ENCODE measurements around the gene TMOD2.
A peak's percentile ranks its signal among the peaks of the same experiment; 100 is the strongest.

TMOD2 gene

GRCh38 chr15:51814606-51815005, 63.2 kb downstream of the TMOD2 start:
- DNase-seq (ENCODE audit: low read depth in 2 of 2), result no peak

DNA sequence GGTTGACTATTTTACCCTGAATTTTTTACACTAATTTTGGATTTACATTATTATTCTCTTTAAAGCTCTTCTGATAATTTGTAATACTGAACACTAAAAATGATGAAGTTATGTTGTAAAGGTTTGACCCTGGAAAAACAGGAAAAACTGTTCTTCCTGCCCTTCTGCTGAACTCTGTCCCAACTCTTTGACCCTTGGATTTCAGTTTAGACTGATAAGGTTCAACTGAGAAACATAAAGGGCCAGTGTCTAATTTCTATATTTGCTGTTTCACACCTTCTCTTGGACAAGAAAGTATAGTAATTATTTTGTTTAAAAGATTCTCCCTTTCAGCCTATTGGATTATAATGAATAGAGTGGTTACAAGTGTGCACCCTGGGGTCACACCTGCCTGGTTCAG, 65.2 kb downstream of the TMOD2 start:
- no peak for DNase-seq (ENCODE audit: low read depth in 2 of 2)

GRCh38 chr15:51818150-51818549, 66.8 kb downstream of the TMOD2 start:
- DNase-seq (ENCODE audit: low read depth in 2 of 2), result no peak

DNA sequence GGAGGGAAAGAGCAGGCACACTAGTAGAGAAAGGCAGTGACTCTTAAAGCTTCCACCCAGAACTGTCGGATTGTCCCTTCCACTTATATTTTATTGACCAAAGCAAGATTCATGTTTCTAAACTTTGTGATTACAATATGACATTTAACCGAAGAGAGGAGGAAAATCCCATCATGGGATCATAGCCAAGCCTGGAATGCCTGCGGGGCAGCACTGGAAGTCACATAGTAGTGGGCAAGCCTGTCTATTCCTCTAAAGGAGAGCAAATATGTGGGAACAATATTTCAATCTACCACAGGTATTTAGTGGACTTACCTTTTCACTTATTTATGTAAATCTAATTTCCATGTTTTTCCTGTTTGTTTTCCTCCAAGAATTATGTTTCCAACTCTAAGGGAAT, 74.3 kb downstream of the TMOD2 start:
- no peak for DNase-seq (ENCODE audit: low read depth in 2 of 2)

DNA sequence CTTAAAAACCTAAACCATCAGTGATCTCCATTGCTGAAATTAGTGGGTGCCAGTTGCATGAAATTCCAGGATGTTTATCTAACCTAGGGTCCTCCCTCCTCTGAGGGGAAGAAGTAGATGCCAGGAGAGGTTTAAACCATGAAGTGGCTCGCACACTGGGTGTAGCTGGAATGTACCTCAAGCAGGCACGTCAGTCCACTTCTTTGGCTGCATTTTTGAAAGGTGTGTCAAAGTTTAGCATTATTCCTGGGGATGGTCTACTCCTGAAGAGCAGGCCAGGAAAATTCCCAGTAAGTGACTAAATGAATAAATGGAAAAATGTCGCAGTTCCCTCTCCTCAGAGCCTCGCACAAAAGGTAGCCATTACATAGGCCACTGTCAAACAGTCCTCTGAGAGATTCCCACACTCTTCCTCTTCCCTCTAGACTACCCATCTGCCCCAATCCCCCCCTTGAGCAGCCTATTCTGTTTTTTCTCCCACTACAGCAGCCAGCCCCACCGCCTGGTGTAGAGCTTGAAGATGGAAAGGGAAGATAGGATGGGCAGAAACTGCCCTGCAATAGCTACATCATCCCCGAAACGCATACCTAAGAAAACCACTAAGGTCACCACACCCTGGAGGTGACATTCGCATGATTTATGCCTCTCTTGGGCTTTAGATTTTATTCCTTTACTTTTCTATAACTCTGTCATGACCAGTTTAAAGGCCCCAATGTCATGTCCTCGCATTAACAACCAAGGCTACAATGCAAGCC, 77.4 kb downstream of the TMOD2 start:
- DNase-seq (ENCODE audit: low read depth in 2 of 2), result no peak

GRCh38 chr15:51829376-51830275, 78.2 kb downstream of the TMOD2 start, which contains the start of gene TMOD3:
TSS of gene TMOD3 (plus strand) at chr15:51829653. CDS start at chr15:51862885, 33,232 bp downstream.
- peak; percentile 73 to 75 for DNase-seq (ENCODE audit: low read depth in 2 of 2)

- DNase-seq (ENCODE audit: low read depth in 2 of 2), result no peak
Measured at GRCh38 chr15:51830276-51830806, 78.9 kb downstream of the TMOD2 start.

DNA sequence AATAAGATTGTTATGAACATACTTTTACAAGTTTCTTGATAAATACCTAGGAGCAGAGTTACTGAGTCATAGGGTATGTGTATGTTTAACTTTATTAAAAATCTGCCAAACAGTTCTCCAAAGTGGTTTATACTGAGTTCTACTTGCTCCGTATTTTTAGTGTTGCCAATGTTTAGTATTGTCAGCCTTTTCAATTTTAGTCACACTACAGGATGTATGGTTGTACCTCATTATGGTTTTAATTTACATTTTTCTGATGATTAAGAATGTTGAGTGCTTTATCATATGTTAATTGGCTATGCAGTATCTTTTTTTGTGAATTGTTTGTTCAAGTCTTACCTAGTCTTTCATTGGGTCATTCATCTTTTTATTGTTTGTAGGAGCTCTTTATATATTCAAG, 82.4 kb downstream of the TMOD2 start:
- DNase-seq (ENCODE audit: low read depth in 2 of 2), result no peak

DNA sequence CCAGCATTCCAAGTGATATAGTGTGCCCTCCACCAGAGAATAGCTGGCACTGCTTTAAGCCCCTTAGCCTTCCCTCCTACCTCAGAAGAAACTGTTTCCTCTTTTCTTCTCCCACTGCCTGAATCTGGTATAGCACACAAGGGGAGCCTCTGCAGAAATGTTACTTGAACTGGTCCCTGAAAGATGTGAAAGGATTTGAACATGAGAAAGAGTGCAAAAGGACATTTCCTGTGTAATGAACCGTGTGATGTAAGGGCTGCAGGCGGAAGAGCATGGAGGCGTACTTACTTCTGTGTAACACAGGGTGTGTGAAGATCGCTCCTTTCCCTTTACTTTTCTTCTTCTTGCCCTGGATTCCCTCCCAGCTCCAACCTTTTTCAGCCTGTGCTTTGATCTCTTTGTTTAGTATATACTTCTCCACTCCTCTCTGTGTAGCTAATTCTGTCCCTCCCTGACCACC, 86.4 kb downstream of the TMOD2 start:
- DNase-seq (ENCODE audit: low read depth in 2 of 2), result no peak

DNA sequence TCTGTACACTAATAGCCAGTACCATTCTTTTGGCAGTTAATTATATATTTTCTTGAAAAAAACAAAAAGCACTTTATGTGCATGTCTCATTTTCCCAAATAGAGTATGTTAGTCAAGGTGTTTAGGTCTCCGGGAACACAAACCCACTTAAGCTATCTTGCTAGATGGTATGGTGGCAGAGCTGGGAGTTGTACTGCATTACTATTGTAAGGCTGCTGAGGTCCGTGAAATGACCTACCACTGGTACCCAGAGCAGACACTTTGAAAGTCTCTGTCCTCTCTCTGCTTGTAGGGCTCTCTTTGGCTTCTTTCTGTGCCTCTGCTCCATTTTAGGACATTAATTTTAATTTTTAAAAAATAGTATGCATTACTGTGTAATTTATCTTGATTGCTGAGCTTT, 86.9 kb downstream of the TMOD2 start:
- no peak for DNase-seq (ENCODE audit: low read depth in 2 of 2)

DNA sequence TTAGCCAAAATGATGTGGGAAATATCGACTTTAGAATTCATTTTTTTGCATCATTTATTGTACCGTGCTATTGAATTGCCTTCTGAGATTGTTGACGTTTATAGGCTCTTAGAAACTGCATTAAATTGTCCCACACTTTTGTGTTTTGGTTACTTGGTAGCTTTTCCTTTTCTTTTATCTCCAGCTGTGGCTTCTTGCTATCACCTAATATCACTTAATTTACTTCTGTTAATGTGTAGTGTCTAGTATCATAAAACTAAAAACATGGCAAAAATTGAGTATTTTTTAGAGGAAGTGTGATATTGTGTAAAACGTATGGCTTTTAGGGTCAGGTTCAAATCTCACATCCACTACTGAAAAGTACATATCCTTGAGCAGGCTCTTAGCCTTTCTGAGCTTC, 89.3 kb downstream of the TMOD2 start:
- no peak for DNase-seq (ENCODE audit: low read depth in 2 of 2)

DNA sequence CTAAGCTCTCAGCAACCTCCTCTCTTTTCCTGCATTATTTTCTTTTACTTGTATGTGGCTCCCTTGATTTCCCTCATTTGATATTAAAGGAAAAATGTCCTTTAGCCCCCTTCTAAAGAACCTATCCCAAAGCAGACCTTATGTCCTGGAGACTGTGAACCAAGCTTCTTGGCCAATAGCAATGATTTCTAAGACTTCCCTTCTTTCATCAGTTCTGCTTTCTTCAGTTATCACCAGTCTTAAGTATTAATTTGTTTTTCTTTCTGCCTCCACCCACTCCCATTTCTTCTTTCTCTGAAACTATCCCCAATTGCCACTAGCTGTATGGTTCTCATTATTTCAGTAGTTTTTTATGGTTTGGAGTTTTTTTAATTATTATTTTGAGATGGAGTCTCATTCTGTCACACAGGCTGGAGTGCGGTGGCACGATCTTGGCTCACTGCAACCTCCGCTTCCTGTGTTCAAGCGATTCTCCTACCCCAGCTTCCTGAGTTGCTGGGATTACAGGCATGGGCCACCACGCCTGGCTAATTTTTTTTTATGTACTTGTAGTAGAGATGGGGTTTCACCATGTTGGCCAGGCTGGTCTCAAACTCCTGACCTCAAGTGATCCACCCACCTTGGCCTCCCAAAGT, 90.1 kb downstream of the TMOD2 start:
- DNase-seq (ENCODE audit: low read depth in 2 of 2), result no peak

GRCh38 chr15:51842265-51842664, 90.9 kb downstream of the TMOD2 start:
- no peak for DNase-seq (ENCODE audit: low read depth in 2 of 2)

DNA sequence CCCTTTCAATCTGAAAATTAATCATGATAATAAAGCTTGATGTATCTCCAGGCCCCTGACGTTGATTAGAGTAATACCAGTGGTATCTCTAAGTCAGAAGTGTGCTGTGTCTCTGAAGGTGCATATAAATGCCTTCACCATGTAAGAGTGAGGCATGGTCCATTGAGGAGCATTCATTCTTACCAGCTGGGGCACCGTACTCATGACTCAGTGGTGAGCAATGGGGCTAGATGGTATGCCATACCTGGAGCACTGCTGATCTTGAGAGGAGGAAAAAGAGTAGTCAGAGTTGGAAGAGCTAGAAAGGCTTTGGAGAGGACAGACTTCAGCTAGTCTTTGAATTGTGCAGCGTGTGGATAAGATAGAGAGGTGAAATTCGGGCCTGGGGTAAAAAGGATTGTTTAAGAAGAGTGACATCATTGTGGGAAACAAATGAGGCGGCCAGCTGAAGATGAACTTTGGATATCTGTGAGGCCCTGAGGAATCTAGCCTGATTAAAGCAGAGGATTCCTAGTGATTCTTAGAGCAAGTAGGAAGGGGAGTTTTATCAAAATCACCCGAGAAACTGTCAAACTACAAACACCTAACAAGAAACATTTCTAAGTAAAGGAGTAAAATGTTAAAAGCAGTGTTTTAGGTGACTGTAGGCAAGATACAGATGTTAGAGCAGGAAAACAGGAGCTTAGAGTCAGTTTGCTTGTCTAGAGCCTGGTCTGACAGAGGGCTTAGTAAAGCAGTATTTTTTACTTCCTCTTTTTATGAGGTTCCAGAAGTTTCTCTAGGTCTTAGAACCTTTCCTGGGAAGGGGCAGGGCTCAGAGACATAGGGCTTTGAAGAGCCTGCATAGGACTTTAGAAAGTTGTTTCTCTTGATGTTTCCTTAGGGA, 91.7 kb downstream of the TMOD2 start:
- DNase-seq (ENCODE audit: low read depth in 2 of 2), result no peak

GRCh38 chr15:51844747-51845426, 93.5 kb downstream of the TMOD2 start:
- no peak for DNase-seq (ENCODE audit: low read depth in 2 of 2)

DNA sequence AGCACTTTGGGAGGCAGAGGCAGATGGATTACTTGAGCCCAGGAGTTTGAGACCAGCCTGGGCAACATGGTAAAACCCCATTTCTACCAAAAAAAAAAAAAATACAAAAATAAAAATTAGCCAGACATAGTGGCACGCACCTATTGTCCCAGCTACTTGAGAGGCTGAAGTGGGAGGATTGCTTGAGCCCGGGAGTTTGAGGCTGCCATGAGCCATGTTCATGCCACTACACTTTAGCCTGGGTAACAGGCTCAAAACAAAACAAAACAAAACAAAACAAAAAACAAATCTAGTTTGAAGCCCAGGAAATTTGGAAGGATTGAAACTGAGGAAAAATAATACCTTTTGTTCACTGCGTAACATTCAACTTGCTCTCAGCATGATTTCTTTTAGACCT, 94.7 kb downstream of the TMOD2 start:
- no peak for DNase-seq (ENCODE audit: low read depth in 2 of 2)

DNA sequence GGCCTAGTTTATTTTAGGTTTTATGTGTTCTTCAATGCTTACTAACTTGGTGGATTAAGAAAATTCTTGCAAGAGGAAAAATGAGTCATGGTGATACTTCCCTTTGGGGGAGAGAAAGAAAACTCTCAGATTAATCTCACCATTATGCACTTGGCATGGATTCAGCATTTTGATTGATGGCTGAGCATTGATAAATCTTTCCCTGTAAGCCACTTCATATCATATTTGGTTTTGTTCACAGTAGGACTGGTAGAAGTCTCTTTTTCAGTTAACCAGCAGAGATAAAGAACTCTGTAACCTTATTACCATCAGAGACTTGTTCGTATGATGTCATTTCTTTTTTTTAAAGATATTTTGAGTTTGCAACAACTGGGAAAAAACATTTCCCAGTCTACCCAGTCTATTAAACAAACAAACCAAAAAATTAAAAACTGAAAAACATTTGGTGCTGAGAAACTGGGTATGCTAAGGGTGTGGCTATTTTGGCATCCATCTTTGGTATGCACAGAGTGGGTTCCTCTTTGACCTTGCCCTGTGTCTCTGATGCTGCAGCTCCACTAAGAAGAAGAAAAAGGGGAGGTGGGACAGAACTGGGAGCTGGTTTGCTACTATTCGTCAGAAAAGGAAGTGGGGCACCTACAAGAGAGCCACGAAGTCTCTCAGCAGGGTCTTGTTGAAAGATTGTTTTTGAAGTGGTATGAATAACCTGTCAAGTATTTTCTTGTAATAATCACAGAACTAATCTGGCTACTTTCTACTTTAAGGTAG, 95.2 kb downstream of the TMOD2 start:
- DNase-seq (ENCODE audit: low read depth in 2 of 2), result peak; percentile 33 to 44

DNA sequence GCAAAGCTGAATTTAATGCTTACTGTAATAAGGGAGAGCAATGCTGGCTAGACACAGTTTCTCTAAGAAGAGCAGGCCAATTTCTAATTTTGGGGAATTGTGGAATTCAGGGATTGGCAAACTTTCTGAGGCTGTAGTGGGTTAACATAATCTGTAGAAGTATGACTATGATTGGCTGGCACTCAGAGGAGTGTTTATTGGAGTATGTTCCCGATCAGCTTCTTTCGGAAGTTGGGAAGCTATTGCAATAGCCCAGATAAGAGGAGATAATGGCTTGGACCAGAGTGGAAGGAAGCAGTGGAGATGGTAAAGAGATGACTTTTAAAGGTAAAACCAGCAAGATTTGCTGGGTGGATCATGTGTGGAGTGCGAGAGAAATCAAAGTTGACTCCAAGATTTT, 97.4 kb downstream of the TMOD2 start:
- no peak for DNase-seq (ENCODE audit: low read depth in 2 of 2)

- DNase-seq (ENCODE audit: low read depth in 2 of 2), result no peak
Measured at GRCh38 chr15:51849860-51850259, 98.5 kb downstream of the TMOD2 start.

GRCh38 chr15:51853998-51854397, 102.6 kb downstream of the TMOD2 start:
- no peak for DNase-seq (ENCODE audit: low read depth in 2 of 2)
